ENCODE data around the gene PTPRA.
A peak's percentile ranks its signal among the peaks of the same experiment; 100 is the strongest.

DNA sequence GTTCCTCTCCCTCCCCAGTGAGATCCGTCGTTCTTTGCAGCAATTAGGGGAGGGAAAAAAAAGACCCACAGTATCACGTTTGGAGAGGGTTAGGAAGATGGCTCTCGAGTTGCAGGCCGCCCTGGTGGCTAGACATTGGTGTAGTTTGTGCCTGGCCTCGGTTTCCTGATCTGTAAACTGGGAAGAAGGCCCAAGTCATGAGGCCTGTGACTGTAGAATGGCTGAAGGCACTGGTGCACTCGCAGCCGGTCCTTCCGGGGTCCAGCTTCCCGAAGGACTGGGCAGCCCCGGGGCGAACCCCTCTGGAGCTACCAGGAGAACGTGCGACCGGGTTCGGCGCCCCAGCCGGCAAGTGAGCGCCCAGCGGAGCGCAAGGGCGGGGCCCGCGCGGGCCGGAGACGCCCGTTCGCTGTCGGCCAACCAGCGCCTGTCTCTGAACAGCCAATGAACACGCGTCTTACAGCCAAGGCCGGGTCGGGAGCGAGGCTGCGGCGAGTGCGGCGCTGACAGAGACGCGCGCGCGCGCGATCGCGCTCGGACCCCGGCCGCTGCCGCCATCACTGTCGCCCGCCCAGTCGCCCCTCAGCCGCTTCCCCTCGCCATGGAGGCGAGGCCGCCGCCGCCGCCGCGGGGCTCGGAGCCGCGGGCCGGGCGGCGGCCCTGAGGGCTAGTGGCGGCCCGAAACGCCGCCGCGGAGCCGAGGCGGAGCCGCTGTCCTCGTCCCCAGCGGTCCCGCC is at the start of gene PTPRA:
- TF ChIP-seq, protein P1, sequence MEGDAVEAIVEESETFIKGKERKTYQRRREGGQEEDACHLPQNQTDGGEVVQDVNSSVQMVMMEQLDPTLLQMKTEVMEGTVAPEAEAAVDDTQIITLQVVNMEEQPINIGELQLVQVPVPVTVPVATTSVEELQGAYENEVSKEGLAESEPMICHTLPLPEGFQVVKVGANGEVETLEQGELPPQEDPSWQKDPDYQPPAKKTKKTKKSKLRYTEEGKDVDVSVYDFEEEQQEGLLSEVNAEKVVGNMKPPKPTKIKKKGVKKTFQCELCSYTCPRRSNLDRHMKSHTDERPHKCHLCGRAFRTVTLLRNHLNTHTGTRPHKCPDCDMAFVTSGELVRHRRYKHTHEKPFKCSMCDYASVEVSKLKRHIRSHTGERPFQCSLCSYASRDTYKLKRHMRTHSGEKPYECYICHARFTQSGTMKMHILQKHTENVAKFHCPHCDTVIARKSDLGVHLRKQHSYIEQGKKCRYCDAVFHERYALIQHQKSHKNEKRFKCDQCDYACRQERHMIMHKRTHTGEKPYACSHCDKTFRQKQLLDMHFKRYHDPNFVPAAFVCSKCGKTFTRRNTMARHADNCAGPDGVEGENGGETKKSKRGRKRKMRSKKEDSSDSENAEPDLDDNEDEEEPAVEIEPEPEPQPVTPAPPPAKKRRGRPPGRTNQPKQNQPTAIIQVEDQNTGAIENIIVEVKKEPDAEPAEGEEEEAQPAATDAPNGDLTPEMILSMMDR (IDR thresholded peaks at IDR 0.05; ENCODE audit: insufficient read depth, low read length), result no peak
- TF ChIP-seq GABPA (IDR thresholded peaks at IDR 0.05; ENCODE audit: low read depth), result no peak
- TF ChIP-seq POLR2AphosphoS5 (IDR thresholded peaks at IDR 0.05; ENCODE audit: low read depth), result peak; percentile 83; the same call in 1 of the 2 replicates
- TF ChIP-seq, protein P2, sequence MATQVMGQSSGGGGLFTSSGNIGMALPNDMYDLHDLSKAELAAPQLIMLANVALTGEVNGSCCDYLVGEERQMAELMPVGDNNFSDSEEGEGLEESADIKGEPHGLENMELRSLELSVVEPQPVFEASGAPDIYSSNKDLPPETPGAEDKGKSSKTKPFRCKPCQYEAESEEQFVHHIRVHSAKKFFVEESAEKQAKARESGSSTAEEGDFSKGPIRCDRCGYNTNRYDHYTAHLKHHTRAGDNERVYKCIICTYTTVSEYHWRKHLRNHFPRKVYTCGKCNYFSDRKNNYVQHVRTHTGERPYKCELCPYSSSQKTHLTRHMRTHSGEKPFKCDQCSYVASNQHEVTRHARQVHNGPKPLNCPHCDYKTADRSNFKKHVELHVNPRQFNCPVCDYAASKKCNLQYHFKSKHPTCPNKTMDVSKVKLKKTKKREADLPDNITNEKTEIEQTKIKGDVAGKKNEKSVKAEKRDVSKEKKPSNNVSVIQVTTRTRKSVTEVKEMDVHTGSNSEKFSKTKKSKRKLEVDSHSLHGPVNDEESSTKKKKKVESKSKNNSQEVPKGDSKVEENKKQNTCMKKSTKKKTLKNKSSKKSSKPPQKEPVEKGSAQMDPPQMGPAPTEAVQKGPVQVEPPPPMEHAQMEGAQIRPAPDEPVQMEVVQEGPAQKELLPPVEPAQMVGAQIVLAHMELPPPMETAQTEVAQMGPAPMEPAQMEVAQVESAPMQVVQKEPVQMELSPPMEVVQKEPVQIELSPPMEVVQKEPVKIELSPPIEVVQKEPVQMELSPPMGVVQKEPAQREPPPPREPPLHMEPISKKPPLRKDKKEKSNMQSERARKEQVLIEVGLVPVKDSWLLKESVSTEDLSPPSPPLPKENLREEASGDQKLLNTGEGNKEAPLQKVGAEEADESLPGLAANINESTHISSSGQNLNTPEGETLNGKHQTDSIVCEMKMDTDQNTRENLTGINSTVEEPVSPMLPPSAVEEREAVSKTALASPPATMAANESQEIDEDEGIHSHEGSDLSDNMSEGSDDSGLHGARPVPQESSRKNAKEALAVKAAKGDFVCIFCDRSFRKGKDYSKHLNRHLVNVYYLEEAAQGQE (IDR thresholded peaks at IDR 0.05; ENCODE audit: insufficient replicate concordance, low read depth), result peak; percentile 24
